Mononuclear cell (primary cell): ENCODE data around the gene DAPK1. TPM values are rescaled to one million over a fixed set of nuclear protein-coding genes. Genes with fewer than 3 reads are reported as not detected.

ENCODE experiments used
- H3K27me3 ChIP-seq: 2 replicates; pipeline ENCODE4 v1.6.0; 2011; ENCODE audit warnings: low read length, control low read depth; ENCODE audit not compliant: insufficient read depth
- H3K4me1 ChIP-seq: 2 replicates; pipeline ENCODE4 v1.5.1; 2011; ENCODE audit warnings: mild to moderate bottlenecking, low read length, control low read depth; ENCODE audit not compliant: insufficient read depth
- H3K4me3 ChIP-seq: 2 replicates; pipeline ENCODE4 v1.5.1; 2011; ENCODE audit warnings: mild to moderate bottlenecking, low read length, moderate library complexity
- H3K9me3 ChIP-seq: 2 replicates; pipeline ENCODE4 v1.5.1; 2011; ENCODE audit warnings: low read depth, mild to moderate bottlenecking, control low read depth, low read length
- total RNA-seq: library from RNA; depleted of rRNA; stranded (reverse); fragments of >200 nt; gene quantifications from one replicate; pipeline ENCODE4 v1.2.3, GENCODE V29; 2012

DAPK1 gene
- total RNA-seq, 1 donor: 21.8 TPM

DNA sequence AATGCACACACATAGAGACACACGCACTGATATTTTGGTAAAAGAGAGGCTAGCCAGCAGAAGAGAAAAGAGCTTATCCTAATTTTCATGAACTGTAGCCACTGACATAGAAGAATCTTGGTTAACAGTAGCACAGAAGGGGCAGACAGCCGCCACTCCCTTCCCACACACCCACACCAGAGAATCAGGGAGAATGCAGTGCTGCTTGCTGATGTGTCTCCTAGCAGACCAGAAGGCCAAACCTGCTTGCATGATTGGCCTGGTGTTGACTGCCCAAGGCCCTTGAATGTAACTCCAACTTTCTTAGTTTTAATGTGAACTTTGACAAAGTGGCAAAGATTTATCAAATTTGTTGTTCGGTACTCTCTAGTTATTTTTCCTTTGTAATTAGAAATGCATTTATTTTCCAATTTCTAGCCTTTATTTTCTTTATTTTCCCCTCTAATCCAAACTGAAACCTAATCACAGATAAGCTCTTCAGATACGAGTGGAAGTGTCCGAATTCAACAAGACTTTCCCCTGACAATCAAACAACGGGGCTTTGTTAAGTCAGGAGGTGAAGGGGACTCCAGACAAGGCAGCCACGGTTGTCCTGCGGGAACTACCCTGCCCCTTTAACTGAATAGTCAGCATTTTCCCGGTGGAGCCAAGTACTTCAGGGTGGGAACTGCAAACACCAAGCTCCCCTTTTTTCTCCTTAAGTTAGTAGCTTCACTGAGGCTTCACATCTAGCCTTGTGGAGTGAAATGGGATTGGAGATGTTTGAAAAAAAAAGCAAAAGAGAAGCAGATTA is 146.3 kb downstream of the DAPK1 start:
- H3K9me3 ChIP-seq: no peaks in the 10 kb centered on the region
- H3K4me3 ChIP-seq: no peak overlapping the region
- no peaks in the 10 kb centered on the region for H3K27me3 ChIP-seq
- no peaks in the 10 kb centered on the region for H3K4me1 ChIP-seq

DNA sequence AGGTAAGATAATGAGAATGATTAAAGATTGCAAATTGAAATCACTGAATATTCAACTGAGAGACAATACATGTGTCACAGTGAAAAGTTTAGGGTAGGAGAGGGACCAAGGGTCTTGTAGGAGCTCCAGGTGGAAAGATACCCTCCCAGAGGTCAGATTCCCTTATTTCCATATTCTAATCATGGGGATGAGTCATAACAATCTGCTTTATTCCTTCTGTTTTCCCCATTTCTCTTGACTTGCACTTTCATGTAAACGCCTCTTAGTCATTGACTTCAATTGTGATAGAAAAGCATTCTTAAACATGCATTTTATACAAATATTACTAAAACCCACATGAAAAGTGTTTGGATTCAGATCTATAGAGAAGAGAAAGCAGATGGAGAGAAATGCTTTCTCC is 147.0 kb downstream of the DAPK1 start:
- Histone ChIP-seq H3K27me3 (no peaks in the 10 kb centered on the region), H3K9me3 (no peaks in the 10 kb centered on the region), H3K4me1 (no peaks in the 10 kb centered on the region), H3K4me3 (no peak overlapping the region)

DNA sequence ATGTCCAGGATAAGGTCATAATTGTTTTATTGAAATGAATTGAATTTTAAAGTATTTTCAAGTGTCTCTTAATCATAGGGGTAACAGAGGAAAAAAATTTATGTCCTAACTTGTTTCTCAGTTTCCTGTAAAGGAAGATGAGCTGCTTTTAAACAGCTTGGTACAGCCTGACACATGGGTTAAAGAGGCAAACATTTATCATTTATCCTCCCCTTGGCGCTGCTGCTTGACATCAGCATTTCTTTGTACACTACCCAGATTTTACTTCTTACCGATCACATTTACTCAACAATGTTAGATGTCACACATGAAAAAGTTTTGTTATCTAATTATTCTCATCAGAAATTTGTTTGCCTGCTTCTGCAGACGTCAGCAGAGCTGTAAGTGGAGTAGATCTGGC is 148.9 kb downstream of the DAPK1 start:
- H3K4me3 ChIP-seq: no peak overlapping the region
- no peaks in the 10 kb centered on the region for H3K27me3 ChIP-seq
- H3K4me1 ChIP-seq: no peaks in the 10 kb centered on the region
- no peaks in the 10 kb centered on the region for H3K9me3 ChIP-seq

DNA sequence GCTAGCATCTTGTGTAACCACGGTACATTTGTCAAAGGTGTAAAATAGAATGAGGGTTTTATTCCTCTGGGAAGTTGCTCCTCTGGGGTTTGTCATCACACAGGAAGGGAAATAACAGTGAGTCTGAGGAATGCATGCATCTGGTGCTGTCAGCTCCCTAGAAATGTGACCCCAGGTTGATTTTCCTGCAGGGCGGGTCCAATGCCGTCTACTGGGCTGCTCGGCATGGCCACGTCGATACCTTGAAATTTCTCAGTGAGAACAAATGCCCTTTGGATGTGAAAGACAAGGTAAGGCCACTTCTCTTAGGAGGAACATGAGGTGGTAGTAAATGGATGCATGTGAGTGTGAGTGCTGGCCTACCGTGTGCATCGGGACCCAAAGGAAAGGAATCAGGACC is 149.4 kb downstream of the DAPK1 start:
- Histone ChIP-seq H3K9me3 (no peaks in the 10 kb centered on the region), H3K4me1 (no peaks in the 10 kb centered on the region), H3K4me3 (no peak overlapping the region), H3K27me3 (no peaks in the 10 kb centered on the region)

DNA sequence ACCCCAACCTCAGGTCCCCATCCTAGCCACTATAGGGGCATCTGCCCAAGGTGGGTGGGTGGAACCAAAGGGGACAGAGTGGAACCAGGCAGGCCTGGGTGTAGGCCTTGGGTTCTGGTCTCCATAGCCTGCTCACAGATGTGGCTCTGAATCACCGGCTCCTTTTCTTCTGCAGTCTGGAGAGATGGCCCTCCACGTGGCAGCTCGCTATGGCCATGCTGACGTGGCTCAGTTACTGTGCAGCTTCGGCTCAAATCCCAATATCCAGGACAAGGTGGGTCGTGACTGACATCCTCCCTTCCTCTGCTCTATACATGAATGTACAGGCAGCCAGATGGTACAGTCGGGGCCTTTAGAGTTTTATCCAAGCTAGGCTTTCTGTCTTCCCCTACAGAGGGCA is 150.9 kb downstream of the DAPK1 start:
- Histone ChIP-seq H3K4me1 (no peaks in the 10 kb centered on the region), H3K27me3 (no peaks in the 10 kb centered on the region), H3K4me3 (no peak overlapping the region), H3K9me3 (no peaks in the 10 kb centered on the region)

DNA sequence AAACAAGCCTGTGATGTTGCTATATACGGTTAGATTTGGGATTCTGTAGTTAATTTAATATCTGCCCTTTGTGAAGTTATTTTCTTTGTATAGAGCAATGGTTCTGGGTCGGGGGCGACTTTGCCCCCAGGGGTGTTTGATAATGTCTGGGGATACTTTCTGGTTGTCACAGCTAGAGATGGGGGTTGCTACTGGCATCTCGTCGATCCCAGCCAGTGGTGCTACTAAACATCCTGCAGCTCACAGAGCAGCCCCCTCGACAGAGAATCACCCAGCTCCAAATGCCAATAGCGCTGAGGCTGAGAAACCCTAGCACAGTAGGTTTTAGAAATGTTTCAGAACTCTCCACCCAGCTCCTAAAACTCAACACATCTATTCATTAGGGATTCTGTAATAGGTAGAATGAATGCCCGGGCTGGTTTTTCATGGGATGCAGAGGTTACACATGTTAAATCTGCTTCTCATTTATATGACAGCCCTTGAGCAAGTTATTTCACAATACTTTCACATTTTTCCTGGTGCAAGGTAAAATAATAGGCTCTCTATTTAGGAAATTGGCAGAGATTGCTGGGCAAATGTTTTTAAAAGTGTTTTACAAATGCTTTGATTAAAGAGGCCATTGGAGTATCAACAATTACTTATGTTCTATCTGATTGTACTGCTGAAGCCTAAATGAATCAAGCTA is 153.1 kb downstream of the DAPK1 start:
- no peaks in the 10 kb centered on the region for H3K9me3 ChIP-seq
- no peak overlapping the region for H3K4me3 ChIP-seq
- H3K4me1 ChIP-seq: no peaks in the 10 kb centered on the region
- no peaks in the 10 kb centered on the region for H3K27me3 ChIP-seq

DNA sequence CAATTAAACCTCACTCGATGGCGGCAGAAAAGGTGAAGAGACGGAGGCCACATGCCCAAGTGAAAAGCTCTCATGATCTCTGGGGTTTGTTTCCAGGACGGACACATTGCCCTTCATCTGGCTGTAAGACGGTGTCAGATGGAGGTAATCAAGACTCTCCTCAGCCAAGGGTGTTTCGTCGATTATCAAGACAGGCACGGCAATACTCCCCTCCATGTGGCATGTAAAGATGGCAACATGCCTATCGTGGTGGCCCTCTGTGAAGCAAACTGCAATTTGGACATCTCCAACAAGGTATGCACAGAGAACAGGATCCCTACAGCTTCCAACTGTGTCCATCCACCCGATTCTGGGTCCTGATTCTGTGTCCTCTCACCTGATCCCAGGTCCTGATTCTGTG is 153.8 kb downstream of the DAPK1 start:
- Histone ChIP-seq H3K4me1 (no peaks in the 10 kb centered on the region), H3K9me3 (no peaks in the 10 kb centered on the region), H3K27me3 (no peaks in the 10 kb centered on the region), H3K4me3 (no peak overlapping the region)

DNA sequence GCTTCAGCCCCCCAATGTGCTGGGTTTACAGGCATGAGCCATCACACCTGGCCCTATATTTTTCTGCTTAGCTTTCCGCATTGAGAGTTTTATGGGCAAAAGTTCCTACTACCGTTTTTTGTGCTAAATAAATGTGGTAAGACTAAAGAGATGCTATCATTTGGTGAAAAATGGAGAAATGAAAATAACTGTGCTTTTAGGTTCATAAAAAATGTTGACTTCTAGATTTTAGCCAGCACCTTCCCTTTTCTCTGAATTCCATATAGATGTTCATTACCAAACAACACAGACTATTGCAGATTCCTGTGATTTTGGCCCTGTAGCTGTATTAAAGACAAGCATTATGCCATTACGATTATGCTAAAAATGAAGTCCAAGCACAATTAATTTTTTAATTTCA is 156.3 kb downstream of the DAPK1 start:
- Histone ChIP-seq H3K4me3 (no peak overlapping the region), H3K27me3 (no peaks in the 10 kb centered on the region), H3K9me3 (no peaks in the 10 kb centered on the region), H3K4me1 (no peaks in the 10 kb centered on the region)

DNA sequence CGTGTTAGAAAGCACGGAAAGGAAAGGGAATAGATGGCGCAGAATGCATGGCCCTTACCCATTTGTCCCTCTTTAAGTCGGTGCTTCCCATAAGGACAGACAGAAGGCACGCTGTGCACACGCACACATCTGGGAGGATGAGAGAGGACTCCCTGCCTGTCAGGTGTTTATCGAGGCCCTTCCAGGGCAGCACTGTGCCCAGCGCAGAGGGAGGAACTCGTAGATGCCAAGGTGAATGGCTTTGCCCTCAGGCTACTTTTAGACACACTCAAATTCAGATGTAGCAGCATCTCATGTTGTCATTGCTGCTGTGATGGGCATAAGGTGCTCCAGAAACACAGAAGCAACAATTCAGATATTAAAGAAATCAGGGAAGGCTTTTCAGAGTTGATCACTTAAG is 158.1 kb downstream of the DAPK1 start:
- Histone ChIP-seq H3K9me3 (no peaks in the 10 kb centered on the region), H3K4me3 (no peak overlapping the region)

DNA sequence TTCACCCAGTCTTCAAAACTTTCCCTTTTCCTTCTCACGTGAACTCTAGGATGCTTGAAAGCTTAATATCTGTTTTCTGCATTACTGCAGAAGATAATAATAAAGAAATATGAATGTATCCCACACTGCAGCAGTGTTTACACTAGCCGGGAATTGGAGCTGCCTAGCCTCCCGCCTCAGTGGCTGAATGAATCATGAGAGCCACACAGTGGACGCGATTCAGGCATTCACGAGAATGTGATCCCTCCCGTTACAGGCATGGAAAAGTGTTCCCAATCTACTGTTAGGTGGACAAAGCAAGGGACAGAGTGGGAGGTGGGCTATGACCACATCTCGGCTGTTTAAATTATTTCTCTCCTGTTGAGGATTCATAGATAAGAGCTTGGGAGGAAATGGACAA is 158.8 kb downstream of the DAPK1 start:
- Histone ChIP-seq H3K4me1 (no peaks in the 10 kb centered on the region), H3K4me3 (no peak overlapping the region), H3K27me3 (no peaks in the 10 kb centered on the region), H3K9me3 (no peaks in the 10 kb centered on the region)

More for the DNA sequence above, 158.1 kb downstream of the DAPK1 start:
- Histone ChIP-seq H3K27me3 (no peaks in the 10 kb centered on the region), H3K4me1 (no peaks in the 10 kb centered on the region)

DNA sequence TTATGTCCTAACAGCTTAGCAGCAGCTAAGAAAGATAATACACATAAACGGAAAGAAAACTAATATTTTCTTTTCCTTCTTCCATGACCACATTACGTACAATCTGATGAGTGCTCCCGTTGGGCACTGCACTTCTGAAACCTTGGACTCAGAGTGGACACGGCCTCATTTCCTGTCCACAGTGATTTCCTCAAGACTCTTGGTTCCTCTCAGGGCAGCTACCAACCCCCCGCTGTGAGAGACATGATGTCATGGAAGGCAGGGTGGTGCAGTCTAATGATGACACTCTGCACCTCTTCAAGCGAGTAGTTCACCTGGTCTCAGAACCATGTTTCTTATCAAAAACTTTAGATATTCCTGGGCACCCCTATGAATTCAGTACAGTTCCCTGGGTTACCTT is 159.5 kb downstream of the DAPK1 start:
- Histone ChIP-seq H3K4me3 (no peak overlapping the region), H3K4me1 (no peaks in the 10 kb centered on the region), H3K9me3 (no peaks in the 10 kb centered on the region), H3K27me3 (no peaks in the 10 kb centered on the region)

DNA sequence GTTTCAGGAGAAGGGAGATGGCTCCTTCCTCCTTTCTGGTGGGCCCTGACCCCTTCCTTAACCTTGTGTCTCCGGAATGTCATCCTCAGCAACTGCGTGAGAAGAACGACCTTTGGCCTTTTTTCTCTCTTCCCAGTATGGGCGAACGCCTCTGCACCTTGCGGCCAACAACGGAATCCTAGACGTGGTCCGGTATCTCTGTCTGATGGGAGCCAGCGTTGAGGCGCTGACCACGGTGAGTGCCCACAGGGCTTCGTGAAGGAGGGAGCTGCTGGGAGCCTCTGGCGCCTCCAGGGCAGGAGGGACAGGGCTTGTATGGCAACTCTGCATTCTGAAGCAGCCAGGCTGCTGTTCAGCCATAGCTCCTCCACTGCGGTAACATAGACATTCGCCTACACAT is 160.2 kb downstream of the DAPK1 start:
- H3K4me1 ChIP-seq: no peaks in the 10 kb centered on the region
- H3K27me3 ChIP-seq: no peaks in the 10 kb centered on the region
- H3K9me3 ChIP-seq: no peaks in the 10 kb centered on the region
- H3K4me3 ChIP-seq: no peak overlapping the region

DNA sequence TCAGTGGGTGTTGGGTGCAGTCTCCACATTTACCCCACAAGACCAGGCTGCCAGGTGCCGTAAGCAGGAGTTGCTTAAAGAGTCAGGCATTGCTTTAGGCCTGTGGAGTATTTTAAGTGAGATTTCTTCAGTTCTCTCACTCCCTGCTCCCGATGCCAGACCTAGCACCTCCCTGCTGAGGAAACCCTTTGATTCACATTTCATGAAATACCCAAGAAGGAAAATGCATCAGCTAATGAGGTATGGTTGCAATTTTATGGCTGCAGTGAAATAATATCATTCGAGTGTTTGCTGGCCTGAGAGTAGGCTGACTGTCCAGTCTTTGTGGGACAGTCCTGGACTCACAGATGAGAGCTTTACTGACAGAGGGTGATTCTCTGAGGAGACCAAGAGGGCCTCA is 160.8 kb downstream of the DAPK1 start:
- no peak overlapping the region for H3K4me3 ChIP-seq

DNA sequence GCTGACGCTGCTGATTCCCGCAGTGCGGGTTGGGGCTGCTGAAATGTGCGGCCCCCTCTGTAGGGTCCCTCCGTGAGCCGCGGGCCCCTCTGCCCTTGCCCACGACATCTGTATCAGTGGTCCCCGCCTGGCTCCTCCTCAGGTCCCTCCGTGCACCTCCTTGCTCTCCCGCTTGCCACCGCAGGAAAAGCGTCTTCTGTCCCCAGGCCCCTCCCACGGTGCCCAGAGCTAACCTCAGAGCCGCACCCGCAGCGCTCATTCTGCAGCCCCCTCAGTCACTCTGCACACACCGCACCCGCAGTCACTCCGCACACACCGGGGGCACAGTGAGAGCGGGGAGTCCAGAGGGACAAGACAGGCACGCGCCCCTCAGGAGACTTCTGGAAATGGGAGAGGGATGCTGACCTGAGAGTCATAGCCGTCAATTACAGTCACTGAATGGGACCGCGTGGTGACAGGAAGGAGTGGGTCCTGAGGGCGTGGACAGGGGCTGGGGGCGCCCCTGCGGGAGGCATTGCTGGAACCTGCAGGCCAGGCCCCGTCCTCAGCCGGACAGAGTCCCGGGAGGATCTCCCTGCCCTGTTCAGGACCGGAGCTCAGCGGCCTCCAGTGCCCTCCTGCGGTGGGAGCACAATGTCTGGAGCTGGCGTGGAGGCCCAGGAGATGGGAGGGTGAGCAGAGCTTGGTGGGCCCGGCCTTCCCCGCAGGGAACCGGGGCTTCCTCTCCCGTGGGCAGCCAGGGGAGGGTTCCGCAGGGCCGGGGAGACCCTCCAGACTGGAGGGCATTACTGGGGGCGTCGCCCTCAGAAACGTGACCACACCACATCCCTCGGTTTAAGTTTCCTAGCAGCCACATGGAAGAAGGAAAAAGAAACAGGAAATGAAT is 162.1 kb downstream of the DAPK1 start:
- no peaks in the 10 kb centered on the region for H3K9me3 ChIP-seq
- H3K27me3 ChIP-seq: no peaks in the 10 kb centered on the region
- H3K4me1 ChIP-seq: no peaks in the 10 kb centered on the region
- H3K4me3 ChIP-seq: no peak overlapping the region

More for the DNA sequence above, 160.8 kb downstream of the DAPK1 start:
- no peaks in the 10 kb centered on the region for H3K4me1 ChIP-seq
- no peaks in the 10 kb centered on the region for H3K27me3 ChIP-seq
- no peaks in the 10 kb centered on the region for H3K9me3 ChIP-seq

DNA sequence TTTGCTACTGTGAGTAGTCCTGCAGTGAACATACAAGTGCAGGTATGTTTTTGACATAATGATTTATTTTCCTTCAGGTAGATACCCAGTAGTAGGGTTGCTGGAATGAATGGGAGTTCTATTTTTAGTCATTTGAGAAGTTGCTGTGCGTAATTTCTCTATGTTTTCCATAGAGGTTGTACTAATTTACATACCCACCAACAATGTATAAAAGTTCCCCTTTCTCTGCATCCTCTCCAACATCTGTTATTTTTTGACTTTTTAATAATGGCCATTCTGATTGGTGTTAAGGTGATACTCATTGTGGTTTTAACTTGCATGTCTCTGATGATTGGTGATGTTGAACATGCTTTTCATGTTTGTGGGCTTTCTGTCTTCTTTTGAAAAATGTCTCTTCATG is 163.6 kb downstream of the DAPK1 start:
- H3K27me3 ChIP-seq: no peaks in the 10 kb centered on the region
- H3K4me3 ChIP-seq: no peak overlapping the region
- no peaks in the 10 kb centered on the region for H3K9me3 ChIP-seq
- no peaks in the 10 kb centered on the region for H3K4me1 ChIP-seq
